Measurements from ENCODE around the gene INTS11. TPM values are rescaled to one million over a fixed set of nuclear protein-coding genes. Genes with fewer than 3 reads are reported as not detected.

Gene INTS11
- total and polyA plus RNA-seq, 2 of the 8 experiments (the other 6 are each of a cell fraction or from before 2014, with no cell fraction given), result 113 to 243 TPM

GRCh38 chr1:1327291-1327690 lies 2.8 kb upstream of the INTS11 start:
- CTCF ChIA-PET (ENCODE audit: partially characterized antibody), result interaction anchor here (0.6 to 1.6 kb wide), 4 partner anchors 9 to 616 kb away, joined by 3 read pairs; partner anchors contain the start of gene DVL1
- 91% methylated on average over 20 of the region's 40 CpGs; no CpG with 5 or more reads in 1 of the 2 experiments for WGBS, 2 experiments (ENCODE audit: extremely low coverage in 1 of 2, insufficient coverage in 1 of 2, insufficient read length in 1 of 2, insufficient replicate concordance in 2 of 2, low coverage in 1 of 2, low lambda C conversion rate in 2 of 2, missing lambda C conversion rate in 1 of 2)
- H2BK20ac ChIP-seq (ENCODE audit: low read length), result no peak overlapping the region
- H3K27me3 ChIP-seq (replicated peaks in 1 of 4; ENCODE audit: control insufficient read depth in 3 of 4, extremely low read depth in 1 of 4, insufficient read depth in 3 of 4, low read length in 3 of 4), result no peaks in the 10 kb centered on the region; a peak in 1 of 7 replicates
- H3K23ac ChIP-seq (ENCODE audit: insufficient read length), result no peak overlapping the region
- FAIRE-seq (no peak), DNase-seq (ENCODE audit: low read depth in 1 of 2, low spot score in 2 of 2) (no peak)
- H4K91ac ChIP-seq (replicated peaks; ENCODE audit: insufficient read length, low read length), result no peak overlapping the region
- H3K36me3 ChIP-seq (ENCODE audit: control insufficient read depth in 2 of 4, insufficient read depth in 4 of 4, low read length in 3 of 4), result peaks cover 0 to 3% (median 0%) of the 10 kb centered on the region in 4 experiments; a peak in 1 of 8 replicates
- H2BK120ac ChIP-seq (replicated peaks; ENCODE audit: low read depth, low read length), result no peak overlapping the region
- no peak overlapping the region for H3K56ac ChIP-seq (replicated peaks; ENCODE audit: insufficient read length, low read depth, low read length)
- H3K14ac ChIP-seq (ENCODE audit: insufficient read length), result no peak overlapping the region
- POLR2A ChIA-PET (ENCODE audit: partially characterized antibody), result interaction anchor here (0.8 to 3.4 kb wide), 6 partner anchors 9 to 18 kb away, joined by 3 to 27 read pairs (median 4); no protein-coding TSS in a partner anchor
- H4K5ac ChIP-seq (ENCODE audit: insufficient read length, low read depth, low read length), result no peak overlapping the region
- peaks cover 9% of the 10 kb centered on the region for H3K23me2 ChIP-seq (ENCODE audit: low read depth, low read length)
- no peak overlapping the region for H3K4me2 ChIP-seq (ENCODE audit: insufficient read depth in 1 of 2, low read depth in 2 of 2, low read length in 2 of 2)
- no peak overlapping the region for H3K4me3 ChIP-seq (ENCODE audit: extremely low read depth in 1 of 4, insufficient read depth in 2 of 4, low read depth in 3 of 4, low read length in 4 of 4)
- H3K18ac ChIP-seq (ENCODE audit: extremely low read depth, low read length), result no peak overlapping the region
- peaks cover 0 to 13% (median 3%) of the 10 kb centered on the region in 4 experiments; a peak in 5 of 7 replicates for H3K4me1 ChIP-seq (replicated peaks in 1 of 4; ENCODE audit: control insufficient read depth in 3 of 4, insufficient read depth in 4 of 4, low read length in 3 of 4)
- H2BK15ac ChIP-seq (ENCODE audit: low read length), result no peak overlapping the region
- no peak overlapping the region for H2AK5ac ChIP-seq (ENCODE audit: low read depth, low read length)
- H3K79me2 ChIP-seq (ENCODE audit: control insufficient read depth in 1 of 2, insufficient read depth in 2 of 2, low read length in 2 of 2), result peaks cover 6 to 24% of the 10 kb centered on the region in 2 experiments; a peak in 3 of 4 replicates
- no peak overlapping the region for H2AFZ ChIP-seq (ENCODE audit: low read length)
- H4K8ac ChIP-seq (ENCODE audit: extremely low read depth, insufficient read depth, low read length), result no peak overlapping the region
- no peak overlapping the region for H2BK12ac ChIP-seq (ENCODE audit: low read depth, low read length)
- no peak overlapping the region for H3K4ac ChIP-seq (replicated peaks; ENCODE audit: insufficient read length, low read depth, low read length)
- H3K27ac ChIP-seq (ENCODE audit: low read depth, low read length), result no peak overlapping the region
- H3K79me1 ChIP-seq (ENCODE audit: low read depth, low read length), result peaks cover 19% of the 10 kb centered on the region
- H4K20me1 ChIP-seq (replicated peaks in 1 of 2; ENCODE audit: control insufficient read depth in 1 of 2, insufficient read depth in 2 of 2, low read length in 2 of 2), result peaks cover 9 to 27% of the 10 kb centered on the region in 2 experiments
- no peak overlapping the region for H3K9ac ChIP-seq (replicated peaks in 1 of 4; ENCODE audit: extremely low read depth in 1 of 4, low read depth in 3 of 4, low read length in 3 of 4)
- no peak overlapping the region for H2BK5ac ChIP-seq (ENCODE audit: low read depth, low read length)
- TF ChIP-seq SAP30 (IDR thresholded peaks at IDR 0.05; ENCODE audit: insufficient read depth, insufficient replicate concordance, low read length), result no peak
- TF ChIP-seq HDAC2 (IDR thresholded peaks at IDR 0.05; ENCODE audit: borderline replicate concordance in 1 of 2, low read depth in 2 of 2, low read length in 2 of 2), result no peak
- no peak for TF ChIP-seq POLR2AphosphoS5 (IDR thresholded peaks at IDR 0.05; ENCODE audit: low read depth, low read length)
- no peak for TF ChIP-seq RFX5 (IDR thresholded peaks at IDR 0.05; ENCODE audit: borderline replicate concordance, low read depth, low read length)
- no peak for TF ChIP-seq SIRT6 (IDR thresholded peaks at IDR 0.05; ENCODE audit: low read length)
- TF ChIP-seq BACH1 (IDR thresholded peaks at IDR 0.05; ENCODE audit: low read length), result no peak
- TF ChIP-seq HDAC6 (IDR thresholded peaks at IDR 0.05; ENCODE audit: low read depth, low read length), result no peak
- no peak for TF ChIP-seq SIN3A (conservative IDR thresholded peaks at IDR 0.05 in 1 of 2, IDR thresholded peaks at IDR 0.05 in 1 of 2; ENCODE audit: low read depth in 1 of 2, low read length in 2 of 2)
- TF ChIP-seq CHD2 (IDR thresholded peaks at IDR 0.05; ENCODE audit: low read length), result no peak
- no peak for TF ChIP-seq BRCA1 (IDR thresholded peaks at IDR 0.05; ENCODE audit: low read depth, low read length)
- TF ChIP-seq KDM5A (IDR thresholded peaks at IDR 0.05; ENCODE audit: low read length), result no peak
- no peak for TF ChIP-seq NANOG (IDR thresholded peaks at IDR 0.05; ENCODE audit: insufficient read depth, low read depth, low read length, poor library complexity, severe bottlenecking)
- no peak for TF ChIP-seq JUN (IDR thresholded peaks at IDR 0.05; ENCODE audit: low read depth, low read length)
- no peak for TF ChIP-seq TBP (IDR thresholded peaks at IDR 0.05; ENCODE audit: low read depth, low read length)
- H3K9me3 ChIP-seq (ENCODE audit: insufficient read depth in 2 of 2, low read depth in 1 of 2, low read length in 1 of 2), result peaks cover 0 to 6% of the 10 kb centered on the region in 2 experiments; a peak in 2 of 4 replicates

All from H1 (cell line).